HG02943 (cell line): ENCODE results near the gene DOCK7.
A peak's percentile ranks its signal among the peaks of the same experiment; 100 is the strongest.
"Not testable (repeated sequence)": the region's sequence is repeated elsewhere in the genome, so short reads cannot be mapped to it uniquely, and the experiment has no call there.

Experiments used
- ATAC-seq: cut with Tn5 transposase; IDR thresholded peaks from one replicate; pipeline ENCODE4 v1.9.1; 2021; ENCODE audit warnings: mild to moderate bottlenecking, low read depth, moderate library complexity; ENCODE audit not compliant: unreplicated experiment

Gene DOCK7

GRCh38 chr1:62621907-62622306, 66.3 kb downstream of the DOCK7 start:
- peak; percentile 78 for ATAC-seq

- ATAC-seq: no peak
These were observed 74.3 kb downstream of the DOCK7 start for GRCh38 chr1:62613890-62614289.

GRCh38 chr1:62613325-62613727, 74.9 kb downstream of the DOCK7 start:
- ATAC-seq: peak; percentile 98

- no peak for ATAC-seq
These were observed 75.4 kb downstream of the DOCK7 start for GRCh38 chr1:62612770-62613169.

- ATAC-seq: not testable (repeated sequence)
These were observed 77.6 kb downstream of the DOCK7 start for GRCh38 chr1:62610588-62610987.

GRCh38 chr1:62608905-62609304, 79.3 kb downstream of the DOCK7 start:
- no peak for ATAC-seq

GRCh38 chr1:62601457-62601856, 86.7 kb downstream of the DOCK7 start:
- ATAC-seq: no peak

- no peak for ATAC-seq
These were observed 89.1 kb downstream of the DOCK7 start for GRCh38 chr1:62599044-62599443.

GRCh38 chr1:62597281-62597680, 90.9 kb downstream of the DOCK7 start, which contains the start of gene ANGPTL3:
TSS of gene ANGPTL3 (plus strand) at chr1:62597520. CDS start at chr1:62597567, 47 bp downstream.
- ATAC-seq: no peak

- no peak for ATAC-seq
These were observed 92.5 kb downstream of the DOCK7 start for GRCh38 chr1:62595647-62596046.

- no peak for ATAC-seq
These were observed 94.3 kb downstream of the DOCK7 start for GRCh38 chr1:62593825-62594394.

- no peak for ATAC-seq
These were observed 97.2 kb downstream of the DOCK7 start for GRCh38 chr1:62590970-62591368.

GRCh38 chr1:62590255-62590969, 97.8 kb downstream of the DOCK7 start:
- no peak for ATAC-seq

GRCh38 chr1:62589321-62589720, 98.9 kb downstream of the DOCK7 start:
- no peak for ATAC-seq

- no peak for ATAC-seq
These were observed 100.2 kb downstream of the DOCK7 start for GRCh38 chr1:62588000-62588399.

- no peak for ATAC-seq
These were observed 102.6 kb downstream of the DOCK7 start for GRCh38 chr1:62585469-62586155.

GRCh38 chr1:62573675-62574074, 114.5 kb downstream of the DOCK7 start:
- no peak for ATAC-seq

GRCh38 chr1:62572476-62572875, 115.7 kb downstream of the DOCK7 start:
- ATAC-seq: no peak

GRCh38 chr1:62571517-62571916, 116.7 kb downstream of the DOCK7 start:
- ATAC-seq: not testable (repeated sequence)

GRCh38 chr1:62567926-62568325, 120.3 kb downstream of the DOCK7 start:
- not testable (repeated sequence) for ATAC-seq

GRCh38 chr1:62567182-62567581, 121.0 kb downstream of the DOCK7 start:
- not testable (repeated sequence) for ATAC-seq

GRCh38 chr1:62561306-62561705, 126.9 kb downstream of the DOCK7 start:
- no peak for ATAC-seq
